ENCODE data around the gene KIRREL3.

The KIRREL3 gene

DNA sequence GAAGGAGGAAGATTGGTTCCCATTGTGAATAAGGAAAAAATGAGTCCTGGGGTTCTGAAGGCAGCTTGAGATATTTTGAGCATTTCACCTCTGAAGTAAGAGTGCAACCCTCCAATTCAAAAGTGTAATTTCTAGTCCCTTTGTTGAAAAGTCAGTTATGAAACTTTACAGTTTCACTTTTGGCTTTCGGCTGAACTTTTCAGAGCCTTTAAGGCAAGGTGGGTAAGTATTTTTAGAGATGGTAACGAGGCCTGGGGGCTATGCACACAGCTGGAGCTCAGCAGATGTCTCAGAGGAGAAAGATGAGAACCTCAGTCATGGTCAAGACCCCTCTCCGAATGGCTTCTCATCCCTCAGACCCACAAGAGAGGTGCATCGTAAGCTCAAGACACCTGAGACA, 267.6 kb downstream of the KIRREL3 start:
- no peak for DNase-seq

- no peak for DNase-seq
These were observed 268.9 kb downstream of the KIRREL3 start for GRCh38 chr11:126731576-126732142.

GRCh38 chr11:126727381-126727780, 273.2 kb downstream of the KIRREL3 start:
- DNase-seq, result no peak

DNA sequence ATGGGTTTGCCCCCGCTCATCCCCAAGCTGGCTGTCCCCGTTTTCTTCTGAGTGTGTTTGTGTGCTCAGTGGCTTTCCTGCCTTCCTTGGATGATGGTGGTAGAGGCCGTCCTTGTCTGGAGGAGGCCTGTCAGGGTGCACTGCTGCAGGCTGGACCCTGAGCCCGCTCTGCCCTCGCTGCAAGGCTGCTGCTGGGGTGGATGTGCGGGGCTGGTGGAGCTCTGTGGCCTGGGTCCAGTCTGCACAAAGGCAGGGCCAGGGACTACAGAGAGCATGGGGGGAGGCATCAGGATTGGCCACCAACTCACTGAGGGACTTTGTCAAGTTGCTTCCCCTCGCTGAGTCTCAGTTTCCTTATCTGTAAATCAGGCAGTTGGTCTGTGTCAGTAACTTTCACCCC, 275.0 kb downstream of the KIRREL3 start:
- no peak for DNase-seq

DNA sequence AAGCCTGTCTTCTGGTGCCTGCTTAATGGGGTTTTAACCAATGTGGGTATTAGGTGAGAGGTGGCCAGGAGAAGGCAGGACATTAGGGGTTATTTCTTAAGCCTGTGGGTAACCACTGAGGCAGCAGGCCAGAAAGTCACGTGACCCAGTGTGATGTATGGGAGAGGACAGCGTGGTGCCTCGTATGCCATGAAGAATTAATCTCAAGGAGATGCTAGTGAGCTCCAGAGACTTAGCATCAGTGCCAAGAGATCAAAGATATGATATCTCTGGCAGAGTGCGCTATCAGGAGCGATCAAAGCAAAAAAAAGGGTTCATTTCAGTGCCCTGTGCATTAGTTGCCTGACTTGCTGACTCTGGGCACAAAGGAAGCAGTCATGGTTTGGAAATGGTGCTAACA, 275.5 kb downstream of the KIRREL3 start:
- DNase-seq, result no peak

- no peak for DNase-seq
These were observed 276.9 kb downstream of the KIRREL3 start for GRCh38 chr11:126723665-126724045.

DNA sequence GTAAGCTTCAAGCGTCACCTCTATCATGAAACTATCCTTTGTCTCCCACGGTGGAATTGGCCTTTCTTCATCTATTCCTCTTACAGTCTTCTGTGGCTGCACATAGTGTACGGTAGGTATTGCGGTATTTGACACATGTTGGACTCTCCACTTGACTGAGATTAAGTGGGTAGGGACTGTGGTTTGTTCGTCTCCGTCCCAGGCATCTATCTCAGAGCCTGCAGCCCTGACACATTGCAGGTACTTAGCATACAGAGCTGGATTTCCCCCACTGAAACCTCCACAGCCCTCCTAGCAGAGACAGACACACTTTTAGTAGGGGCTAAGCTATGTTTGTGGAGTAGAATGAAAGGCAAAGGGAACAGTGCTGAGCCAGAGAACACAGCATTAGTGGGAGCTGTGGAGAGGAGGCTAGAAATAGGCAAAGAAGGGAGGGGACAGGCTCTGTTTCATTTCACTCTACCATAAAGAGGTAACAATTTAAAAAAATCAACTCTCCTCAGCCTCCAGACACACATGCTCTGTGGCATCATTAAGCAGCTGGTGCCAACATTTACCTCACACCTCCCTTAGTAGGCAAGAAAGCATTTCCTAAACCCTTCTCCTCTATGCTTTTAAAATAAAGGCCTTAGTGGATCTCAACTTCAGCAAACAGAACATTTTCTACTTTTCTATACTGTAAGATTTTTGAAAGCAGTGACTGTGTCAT, 277.5 kb downstream of the KIRREL3 start:
- DNase-seq, result no peak

- no peak for DNase-seq
These were observed 278.4 kb downstream of the KIRREL3 start for GRCh38 chr11:126722006-126722736.

DNA sequence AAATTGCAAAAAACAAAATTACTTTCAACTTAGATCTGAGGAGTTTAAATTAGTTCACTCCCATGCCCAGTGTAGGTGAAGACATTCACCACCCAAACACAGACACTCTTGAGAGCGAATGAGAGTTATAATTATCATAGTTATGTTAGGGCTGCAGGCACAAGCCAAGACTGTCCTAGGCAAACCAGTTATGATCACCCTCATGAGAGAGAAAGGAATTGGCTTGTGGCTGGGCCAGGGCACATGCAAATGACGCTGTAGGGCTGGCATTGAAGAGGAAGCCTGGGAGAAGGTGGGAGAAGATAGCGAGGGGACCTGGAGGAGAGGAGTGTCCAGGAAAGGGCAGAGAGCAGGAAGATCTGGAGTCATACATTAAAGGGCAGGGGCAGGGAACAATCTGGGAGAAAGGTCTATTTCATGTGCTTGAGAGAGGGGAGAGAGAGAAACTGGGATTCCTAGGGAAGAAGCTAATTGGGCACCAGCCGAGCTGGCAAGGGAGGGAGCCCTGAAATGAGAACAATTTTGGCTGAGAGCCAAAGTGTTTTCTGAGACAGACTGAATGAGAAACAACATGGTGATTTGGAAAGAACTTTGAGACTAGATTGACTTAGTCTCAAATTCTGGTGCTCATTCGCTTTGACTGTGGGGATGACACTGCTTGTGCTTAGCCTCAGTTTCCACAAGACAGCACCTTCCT, 279.9 kb downstream of the KIRREL3 start:
- DNase-seq, result no peak

DNA sequence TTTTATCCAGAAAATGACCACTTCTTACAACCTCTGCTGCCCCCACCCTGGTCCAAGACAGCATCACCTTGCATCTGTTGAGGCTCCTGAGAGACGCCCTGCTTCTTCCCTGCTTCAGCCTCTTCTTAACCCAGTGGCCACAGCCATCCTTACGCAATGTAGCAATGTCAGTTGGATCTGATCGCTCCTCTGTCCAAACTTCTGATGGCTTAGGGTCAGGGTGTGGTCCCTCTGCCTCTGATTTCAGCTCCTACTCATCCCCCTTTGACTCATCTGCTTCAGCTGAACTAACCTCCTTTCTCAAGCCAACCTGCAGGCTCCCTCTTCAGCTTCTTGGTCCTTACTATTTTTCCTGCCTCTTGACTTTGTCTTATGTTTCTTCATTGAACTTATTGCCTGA, 280.8 kb downstream of the KIRREL3 start:
- no peak for DNase-seq

GRCh38 chr11:126718276-126718675, 282.3 kb downstream of the KIRREL3 start:
- DNase-seq, result no peak

GRCh38 chr11:126716456-126717083, 284.0 kb downstream of the KIRREL3 start:
- DNase-seq, result no peak

DNA sequence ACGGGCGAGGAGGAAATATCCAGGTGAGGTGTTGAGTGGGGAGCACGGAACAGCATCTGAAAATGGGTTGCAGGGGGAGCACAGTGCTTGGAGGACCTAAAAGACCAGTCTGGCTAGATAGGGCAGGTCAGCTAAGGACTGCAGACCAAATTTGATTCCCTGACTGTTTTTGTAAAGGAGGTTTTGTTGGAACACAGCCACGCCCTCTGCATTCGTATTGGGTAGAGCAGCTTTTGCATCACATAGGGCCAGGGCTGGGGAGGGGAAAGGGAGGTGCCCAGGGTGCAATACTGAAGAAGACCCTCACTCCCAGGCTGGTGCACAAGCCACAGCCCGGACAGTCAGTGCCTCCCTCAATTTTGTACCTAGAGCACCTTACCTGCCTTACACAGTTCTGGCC, 286.8 kb downstream of the KIRREL3 start:
- DNase-seq, result no peak

DNA sequence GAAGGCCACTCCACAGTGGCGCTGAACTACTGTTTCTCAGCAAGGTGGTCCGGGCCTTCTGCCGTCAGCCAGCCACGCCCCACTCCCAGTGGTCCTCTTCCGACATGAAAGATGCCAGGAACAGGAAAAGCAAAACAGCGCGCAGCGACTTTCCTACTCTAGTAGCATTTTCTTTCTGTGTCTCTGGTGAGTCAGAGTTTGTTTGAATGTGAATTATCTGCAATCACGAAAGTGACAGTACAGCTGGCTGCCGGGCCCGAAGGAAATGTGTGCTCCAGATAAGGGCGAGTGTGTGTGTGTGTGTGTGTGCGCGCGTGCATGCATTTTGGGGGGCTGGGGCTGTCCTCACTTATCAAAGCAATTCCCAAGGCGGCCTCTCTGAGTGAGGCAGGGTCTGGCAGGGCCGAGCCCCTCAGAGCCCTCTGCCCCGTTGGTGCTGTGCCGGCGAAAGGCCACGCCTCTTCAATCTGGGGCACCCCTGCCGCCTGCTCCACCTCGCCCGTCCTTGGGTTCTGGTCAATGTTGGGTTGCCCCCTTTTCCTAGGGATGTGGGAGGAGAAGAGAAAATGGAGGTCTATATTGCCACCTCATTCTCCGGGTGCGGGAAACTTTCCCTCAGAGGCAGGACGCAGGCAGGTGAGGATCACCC, 288.5 kb downstream of the KIRREL3 start:
- no peak for DNase-seq

- no peak for DNase-seq
These were observed 289.7 kb downstream of the KIRREL3 start for GRCh38 chr11:126710804-126711399.

DNA sequence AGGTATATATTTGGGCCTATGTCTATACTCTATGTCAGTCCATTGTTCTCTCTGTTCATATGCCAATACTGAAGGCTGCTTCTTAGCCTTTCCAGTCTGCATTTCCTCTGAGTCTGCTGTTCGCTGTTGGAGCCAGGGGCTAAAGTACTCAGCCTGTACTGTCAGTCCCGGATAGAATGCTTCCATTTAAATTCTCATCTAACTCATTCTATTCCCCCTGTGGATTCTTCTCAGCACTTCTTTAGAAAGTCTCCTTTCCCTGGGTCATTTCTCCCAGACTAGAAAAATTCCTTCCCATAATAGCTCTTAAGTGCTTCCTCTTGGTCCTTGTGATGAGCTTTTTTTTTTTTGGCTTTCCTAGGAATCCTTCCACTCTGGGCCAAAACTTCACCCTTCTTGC, 293.1 kb downstream of the KIRREL3 start:
- DNase-seq, result no peak

DNA sequence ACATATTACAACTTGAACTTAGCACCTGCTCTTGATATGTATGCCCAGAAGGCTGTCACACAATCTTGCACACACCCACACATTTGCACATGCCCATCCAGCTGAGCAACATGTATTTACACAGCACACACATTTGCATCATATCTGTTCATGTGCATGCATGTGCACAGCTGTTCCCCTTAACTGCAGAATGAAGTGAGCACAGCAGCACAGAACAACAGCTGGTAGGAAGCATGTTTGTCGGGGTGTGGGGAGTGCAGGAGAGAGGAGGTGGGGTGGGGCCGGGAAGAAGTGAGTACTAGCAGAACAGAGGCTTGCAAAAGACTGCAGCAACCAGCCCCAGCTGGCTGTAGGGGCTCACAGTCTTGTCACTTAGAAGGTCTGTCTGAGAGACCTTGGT, 296.5 kb downstream of the KIRREL3 start:
- DNase-seq, result no peak

DNA sequence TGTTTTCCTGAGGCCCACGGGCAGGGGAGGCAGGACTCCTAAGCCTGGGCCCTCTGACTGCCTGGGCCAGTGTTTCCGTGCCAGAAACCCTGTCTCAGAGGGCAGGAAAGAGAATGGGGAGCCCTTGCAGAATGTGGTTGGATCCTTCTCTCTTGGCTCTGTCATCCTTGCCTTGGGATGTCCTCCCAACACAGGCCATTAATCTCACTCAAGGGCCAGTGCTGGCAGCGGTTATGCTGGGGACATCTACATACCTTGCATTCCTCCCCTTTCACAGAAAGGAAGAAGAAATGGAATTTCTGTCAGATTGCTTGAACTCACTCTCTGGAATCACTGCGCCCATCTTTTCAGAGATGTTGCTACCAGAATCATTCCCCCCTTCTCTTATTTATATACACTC, 296.9 kb downstream of the KIRREL3 start:
- DNase-seq, result no peak

DNA sequence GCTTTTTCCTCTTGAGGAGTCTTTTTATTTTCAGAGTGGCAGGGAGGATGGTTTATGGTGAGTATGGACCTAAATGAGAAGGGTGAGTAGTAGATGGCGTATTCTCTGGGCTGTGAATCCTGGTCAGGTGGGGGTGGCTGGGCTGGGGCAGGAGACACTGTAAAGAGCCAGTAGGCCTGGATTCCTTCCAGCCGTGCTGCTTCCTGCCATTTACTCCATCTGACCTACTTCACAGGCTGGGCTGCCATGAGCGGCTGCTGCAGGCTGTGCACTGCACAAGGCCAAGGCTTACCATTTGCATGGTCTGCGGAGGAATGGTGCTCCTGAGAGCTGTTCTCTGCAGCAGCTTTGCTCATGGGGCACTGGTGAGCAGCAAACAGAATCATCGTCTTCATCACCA, 297.6 kb downstream of the KIRREL3 start:
- no peak for DNase-seq

- DNase-seq, result no peak
These were observed 298.3 kb downstream of the KIRREL3 start for GRCh38 chr11:126702165-126702720.

DNA sequence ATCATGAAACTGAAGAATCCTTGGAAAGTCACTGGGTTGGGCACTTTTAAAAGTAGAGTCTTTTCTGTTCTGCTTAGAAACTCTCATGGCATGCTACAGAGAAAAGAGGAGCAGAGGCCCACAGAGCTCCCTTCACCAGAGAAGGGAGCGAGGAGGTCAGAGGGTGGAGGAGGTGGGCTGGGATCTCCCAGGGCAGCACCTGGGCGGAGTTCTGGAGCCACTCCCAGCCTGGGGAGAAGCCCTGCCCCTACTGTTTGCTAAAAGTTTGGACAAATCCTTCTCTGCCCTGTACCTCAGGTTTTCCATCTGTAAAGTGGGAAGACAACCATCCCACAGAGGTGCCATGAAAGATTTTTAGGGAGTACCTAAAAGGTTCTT, 299.1 kb downstream of the KIRREL3 start:
- DNase-seq, result no peak

Data from activated CD4-positive, alpha-beta T cell treated with anti-CD3 and anti-CD28 coated beads for 4 hours (primary cell).